M059J (cell line): ENCODE measurements around the gene ZNF385B. TPM values are rescaled to one million over a fixed set of nuclear protein-coding genes. Genes with fewer than 3 reads are reported as not detected.

Experiments
- DNase-seq: peaks from one replicate; pipeline ENCODE4 v3.0.0-alpha.2; 2012; ENCODE audit warnings: low read depth
- total RNA-seq: library from RNA; depleted of rRNA; stranded (reverse); fragments of >200 nt; shearing (Covaris generic); gene quantifications from 2 replicates; pipeline ENCODE4 v1.2.3, GENCODE V29; 2014

The ZNF385B gene
- total RNA-seq, 1 experiment from 2014 or later = 2.4 TPM

DNA sequence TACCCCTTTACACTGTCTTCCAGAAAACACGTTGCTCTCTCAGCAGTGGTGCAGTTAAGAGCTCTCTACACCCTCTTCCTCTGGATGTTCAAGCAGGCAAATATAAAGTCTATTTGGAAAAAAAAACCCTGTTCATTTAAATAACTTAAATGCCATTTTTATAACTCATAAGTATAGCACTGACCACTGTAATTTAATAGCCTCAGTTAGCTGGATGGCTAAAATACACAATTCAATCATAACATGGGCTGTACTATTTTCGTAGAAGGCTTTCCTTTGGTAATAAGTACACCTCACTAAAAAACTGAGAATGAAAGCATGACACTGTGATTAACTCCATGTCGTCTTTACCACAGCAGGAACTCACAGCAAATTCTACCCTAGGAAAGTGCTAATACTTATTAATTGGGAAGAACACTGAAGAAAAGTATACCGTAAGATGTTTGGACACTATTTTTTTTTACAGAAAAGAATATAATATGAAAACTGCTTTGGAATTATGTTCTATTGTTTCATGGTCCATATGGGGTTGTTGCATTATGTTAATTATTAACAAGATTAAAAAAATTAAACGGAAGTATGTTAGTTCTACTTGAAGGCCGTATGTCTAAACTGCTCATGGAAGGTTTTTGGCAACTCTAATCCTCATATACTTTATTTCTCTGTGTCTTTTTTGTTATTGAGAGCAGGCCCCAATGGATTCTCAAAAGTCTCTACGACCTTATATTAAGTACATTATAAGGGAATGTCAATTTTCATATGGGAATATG lies 269.1 kb downstream of the ZNF385B start:
- peak; percentile 58 for DNase-seq

DNA sequence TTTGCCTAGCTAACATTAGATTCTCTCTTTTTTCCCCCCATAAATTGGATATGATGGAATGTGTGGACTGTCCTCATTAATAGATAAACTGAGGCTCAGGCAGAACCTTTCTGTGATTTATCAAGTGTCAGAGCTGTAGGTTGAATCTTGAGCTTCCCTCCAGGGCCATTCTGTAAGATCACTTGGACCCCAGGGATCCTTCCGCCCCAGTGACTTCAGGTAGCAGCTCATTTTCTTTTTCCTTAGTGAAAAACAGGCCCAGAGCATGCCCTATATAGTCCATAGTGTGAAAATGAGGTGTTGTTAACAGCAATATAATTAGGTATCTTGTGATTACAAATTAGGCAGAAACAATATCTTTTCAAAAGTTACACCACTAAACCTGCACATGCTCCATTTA lies 269.7 kb downstream of the ZNF385B start:
- DNase-seq = no peak

DNA sequence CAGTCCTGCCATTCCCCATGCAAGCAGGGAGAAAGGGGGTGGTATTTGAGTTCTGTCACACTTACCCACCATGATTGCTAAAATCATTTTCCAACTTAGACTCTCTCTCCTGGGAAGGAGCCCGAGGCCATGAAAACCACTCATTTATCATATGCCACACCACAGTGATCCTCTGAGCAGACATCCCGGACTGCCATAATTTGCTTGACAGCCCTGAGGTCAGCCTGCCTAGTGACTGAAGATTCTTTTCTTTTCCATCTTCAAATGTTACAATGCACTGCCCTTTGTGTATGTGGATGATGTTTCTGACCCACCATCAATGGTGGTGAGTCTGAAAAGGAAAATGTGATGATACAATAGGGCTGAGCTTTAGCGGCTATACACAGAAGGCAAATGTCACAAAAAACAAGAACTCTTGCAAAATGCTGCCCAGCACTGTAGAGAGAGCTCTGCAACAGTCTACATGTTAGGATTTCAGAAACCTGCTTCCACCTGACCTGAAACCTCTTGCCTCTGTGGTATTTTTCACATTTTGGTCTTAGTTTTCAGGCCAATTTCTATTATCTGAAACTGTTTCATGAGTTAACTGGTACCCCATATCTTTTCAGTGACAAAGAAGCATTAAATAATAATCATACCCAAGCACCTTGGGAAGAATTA lies 272.8 kb downstream of the ZNF385B start:
- DNase-seq = peak; percentile 54

DNA sequence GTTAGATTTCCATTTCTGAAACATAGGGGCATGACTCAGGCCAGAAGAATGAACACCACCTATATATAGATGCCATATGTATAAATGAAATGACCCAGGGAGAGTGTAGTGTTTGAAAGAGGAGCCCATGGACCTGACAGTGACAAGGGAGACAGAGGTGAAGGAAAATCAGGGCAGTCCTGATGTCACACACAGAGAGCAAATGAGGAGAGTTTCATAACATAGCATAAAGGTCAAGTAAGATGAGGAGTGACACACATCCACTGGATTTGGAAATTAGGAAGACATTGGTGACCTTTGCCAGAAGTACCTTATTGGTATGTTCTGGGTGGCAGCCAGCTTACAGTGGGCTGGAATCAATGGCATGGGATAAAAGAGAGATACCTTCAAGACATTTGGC lies 276.7 kb downstream of the ZNF385B start:
- no peak for DNase-seq

DNA sequence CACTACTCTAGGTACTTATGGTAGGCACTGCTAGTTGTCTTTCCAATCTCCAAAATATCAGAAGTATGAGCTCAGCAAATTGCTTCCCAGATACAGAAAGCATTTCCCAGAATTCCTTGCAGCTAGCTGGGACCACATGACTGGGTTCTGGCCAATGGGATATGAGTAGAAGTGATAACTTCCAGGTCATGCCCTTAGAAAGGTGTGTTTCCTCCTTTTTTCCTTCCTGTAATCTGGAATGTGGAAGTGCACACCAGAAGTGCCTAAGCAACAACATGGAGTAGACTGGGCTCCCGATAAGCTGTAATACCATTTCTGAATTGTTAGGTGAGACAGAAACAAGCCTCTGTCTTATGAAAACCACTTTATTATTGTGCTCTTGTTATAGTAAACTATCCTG lies 279.8 kb downstream of the ZNF385B start:
- DNase-seq = no peak

DNA sequence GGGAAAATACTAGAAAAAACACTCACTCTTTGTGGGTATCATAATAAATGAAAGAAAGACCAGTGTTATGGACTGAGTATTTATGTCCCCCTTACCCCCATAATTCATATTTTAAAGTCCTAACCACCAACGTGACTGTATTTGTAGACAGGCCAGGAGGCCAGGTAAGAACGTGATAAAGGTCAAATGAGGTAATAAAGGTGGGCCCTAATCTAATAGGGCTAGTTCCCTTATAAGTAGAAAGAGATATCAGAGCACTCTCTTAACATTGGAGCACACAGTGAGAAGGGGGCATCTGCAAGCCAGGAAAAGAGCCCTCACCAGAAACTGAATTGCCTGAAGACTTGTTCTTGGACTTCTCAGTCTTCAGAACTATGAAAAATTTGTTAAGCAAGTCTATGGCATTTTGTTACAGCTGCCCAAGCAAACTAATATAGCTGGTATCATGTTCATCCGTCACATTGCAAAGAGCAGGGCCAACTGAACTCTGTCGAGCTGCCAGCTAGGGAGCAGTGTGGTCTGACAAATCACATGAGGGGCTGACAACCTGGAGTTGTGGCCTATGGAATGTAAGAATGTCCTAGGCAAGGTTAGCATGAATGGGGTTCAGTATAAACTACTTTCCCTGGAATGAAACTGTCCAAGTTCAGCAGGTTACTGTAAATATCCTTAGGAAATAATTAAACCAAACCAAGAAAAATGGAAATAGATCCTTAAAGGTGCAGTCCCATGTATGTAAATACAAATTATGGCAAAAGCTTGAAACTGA lies 280.9 kb downstream of the ZNF385B start:
- peak; percentile 50 for DNase-seq

DNA sequence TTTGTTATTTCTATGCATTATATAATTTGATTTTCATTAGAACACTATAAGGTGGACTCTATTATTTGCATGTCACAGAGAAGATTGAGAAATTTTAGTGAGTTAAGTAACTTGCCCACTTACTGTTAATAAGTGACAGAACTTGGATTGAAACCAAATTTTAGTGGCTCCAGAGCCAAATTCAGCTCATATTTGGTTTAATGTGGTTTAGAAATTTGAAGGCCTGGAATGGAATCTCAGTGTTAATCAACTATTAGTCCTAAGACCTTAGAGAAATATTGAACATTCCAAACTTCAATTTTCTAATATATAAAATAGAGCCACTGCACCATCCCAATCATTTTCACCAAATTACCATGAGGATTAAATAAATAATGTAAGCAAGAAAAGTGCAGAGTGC lies 281.6 kb downstream of the ZNF385B start:
- no peak for DNase-seq

DNA sequence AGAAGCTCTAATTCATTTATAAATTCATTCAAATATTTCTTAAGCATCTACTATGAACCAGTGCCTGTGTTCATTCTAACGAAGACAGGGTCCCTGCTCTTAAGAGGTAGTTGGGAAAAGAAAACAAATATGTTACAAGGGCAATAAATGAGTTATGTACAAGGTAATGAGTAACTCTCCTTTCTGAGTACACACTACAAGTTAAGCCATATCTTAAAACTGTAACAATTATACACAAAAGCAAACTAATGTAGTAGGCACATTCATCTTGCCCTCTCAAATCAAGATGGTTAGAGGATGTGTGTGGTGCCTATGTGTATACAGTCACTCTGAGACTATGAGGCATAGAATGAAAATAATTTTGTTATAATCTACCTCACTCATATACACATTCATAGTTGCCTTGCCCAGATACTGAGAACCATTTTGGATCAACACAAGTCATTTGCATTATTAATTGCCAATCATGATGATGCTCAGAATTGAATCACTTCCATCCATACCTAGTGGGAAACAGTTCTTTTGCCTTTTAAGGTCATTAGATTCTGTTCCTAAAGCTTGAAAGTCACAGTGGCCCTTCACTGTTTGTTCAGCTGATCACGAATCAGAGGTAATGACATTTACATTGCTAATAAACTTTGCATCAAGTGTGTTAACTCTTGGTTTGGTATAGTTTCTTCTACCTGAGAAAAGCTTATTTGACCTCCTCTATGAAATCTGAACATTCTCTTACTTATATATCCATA lies 283.1 kb downstream of the ZNF385B start:
- DNase-seq = no peak

DNA sequence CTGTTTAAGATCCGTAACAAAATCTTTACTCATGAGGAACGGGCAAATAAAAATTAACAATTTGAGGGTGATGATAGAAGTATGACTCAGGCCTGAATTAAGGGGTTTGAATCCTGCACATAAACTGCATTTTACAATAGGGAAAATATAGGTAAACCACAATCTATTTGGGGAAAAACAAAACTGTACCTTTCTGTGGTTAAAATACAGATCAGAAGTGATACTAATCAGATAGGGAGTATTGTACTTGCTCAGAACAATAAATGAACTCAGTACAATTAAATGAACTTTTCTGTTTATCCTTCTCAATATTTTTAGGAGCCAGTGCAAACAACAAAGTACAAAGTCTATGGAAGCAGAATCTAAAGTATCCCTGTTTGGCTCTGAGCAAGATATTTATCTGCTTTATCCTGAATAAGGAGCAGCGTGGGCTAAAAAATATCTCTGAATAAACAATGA lies 287.3 kb downstream of the ZNF385B start:
- no peak for DNase-seq

DNA sequence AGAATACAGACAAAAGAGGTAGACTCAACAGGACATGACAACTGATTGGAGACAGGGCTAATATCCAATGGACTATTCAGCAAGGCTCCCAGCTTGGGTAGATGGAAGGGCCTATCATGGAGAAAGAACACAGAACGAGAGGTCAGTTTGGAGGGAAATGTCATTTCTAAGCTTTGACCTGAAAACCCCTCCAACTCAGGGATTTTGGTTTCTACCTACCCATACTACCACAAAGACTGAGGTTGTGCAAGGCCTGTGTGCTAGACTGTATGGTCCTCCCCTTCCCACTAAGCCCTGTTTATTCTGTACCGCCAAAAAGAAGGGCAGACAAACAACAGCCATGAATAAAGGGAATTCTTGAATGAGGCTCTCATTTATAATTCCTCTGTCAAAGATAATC lies 288.9 kb downstream of the ZNF385B start:
- DNase-seq = no peak

DNA sequence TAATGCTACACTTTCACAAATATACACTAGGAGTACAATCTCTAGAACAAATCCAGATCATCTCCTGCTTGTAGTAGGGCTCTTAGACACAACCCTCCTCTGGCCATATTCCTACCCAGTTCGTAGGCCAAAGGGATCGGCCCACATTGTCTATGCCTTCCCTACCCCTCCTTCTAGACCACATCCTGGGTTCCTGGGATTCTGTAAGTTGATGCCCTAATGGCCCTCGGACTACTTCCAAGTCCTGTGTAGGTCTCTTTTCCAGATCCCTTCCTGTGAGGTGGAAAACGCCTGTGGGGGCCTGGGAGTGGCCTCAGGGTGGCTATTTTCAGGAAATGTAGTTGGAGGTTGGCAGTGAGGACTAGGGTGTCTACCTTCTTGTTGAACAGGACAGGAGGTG lies 289.7 kb downstream of the ZNF385B start:
- peak; percentile 59 for DNase-seq

DNA sequence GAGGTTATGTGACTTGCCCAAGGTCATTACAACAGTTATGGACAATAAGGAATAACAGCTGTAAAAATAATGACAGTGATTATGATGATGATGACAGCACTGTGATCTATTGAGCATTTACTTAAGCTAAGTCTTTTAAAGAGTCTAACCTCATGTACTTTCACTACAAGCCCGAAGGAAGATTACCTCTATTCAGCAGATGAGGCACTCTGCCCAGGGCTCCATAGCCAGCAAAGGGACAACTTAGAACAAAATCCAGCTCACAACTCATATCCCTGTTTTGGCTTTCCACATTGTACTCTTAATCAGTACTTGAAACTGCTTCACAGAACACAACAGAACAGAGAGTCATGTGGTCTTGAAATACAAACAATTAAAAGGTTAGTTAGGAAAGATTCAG lies 290.2 kb downstream of the ZNF385B start:
- no peak for DNase-seq

DNA sequence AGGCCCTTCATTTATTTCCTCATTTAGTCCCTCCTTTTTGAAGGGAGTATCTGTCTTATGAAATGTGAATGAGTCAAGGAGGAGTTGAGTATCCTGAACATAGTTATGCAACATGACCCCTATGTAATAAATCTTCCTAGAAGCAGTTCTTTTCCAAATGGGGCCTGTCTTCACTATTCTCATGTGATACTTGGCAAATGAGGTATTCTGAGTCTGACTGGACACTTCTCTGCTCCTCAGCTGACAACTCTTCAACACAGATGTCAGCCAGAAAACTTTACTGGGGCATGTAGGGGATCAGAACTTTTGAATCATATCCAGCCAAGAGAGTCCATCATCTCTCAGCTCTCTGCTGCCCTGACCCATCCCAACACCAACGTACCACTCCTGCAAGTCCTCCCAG lies 291.6 kb downstream of the ZNF385B start:
- peak; percentile 49 for DNase-seq

DNA sequence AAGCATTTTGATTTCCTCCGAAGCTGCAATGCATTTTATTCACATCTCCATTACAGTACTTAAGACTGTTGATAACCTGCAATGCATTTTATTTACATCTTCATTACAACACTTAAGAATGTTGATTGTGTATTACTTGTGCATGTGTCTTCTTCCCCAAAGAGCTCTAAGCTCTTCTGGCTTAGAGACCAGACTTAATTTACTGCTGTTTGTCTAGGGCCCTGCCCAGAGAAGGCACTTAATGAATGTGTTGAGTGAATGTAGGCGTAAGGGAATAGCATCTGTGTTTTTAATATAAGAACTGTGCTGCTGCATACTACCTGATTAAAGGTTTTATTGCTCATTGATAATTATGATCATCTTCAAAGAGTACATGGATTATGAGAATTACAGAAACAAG lies 295.6 kb downstream of the ZNF385B start:
- DNase-seq = no peak

DNA sequence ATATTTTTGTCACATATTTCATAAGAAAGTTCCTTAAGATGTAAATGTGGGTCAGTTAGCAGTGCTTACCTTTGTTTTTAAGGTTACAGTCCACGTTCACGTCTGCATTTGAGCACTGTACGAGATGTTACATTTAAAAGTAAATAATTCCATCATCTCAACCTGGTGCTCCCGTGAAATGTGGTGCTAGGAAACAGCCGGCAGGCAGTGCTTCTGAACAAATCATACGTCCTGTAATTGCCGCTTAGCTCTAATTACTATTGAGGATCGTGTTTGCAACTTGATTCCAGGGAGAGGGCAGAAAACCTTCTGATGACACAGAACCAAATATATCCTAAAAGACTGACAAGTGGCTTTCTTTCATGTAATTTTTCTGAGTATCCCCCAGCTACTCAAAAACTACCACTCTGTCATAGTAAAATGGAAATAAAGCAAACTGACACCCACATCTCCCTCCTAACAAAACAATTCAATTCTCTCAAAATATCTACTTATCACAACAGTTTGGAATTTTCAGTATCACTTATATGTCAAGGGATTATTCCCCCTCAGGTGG lies 299.0 kb downstream of the ZNF385B start:
- DNase-seq = peak; percentile 26

DNA sequence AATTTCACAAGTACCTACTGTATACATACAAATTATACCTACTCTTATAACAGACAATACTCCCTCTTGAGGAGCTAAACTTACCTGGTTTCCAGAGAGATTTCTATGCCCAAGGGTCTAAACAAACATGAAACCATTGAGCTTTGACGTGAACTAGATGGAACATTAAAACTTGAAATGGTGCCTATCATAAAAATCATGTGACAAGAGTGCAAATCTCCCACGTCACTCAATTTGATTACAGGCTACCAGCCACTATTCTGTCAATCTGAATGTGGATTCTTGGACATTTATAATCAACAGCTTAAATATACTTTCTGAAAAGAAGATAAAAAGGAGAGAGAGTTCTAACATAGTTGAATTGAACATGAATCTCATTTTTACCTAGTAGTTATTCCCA lies 299.7 kb downstream of the ZNF385B start:
- no peak for DNase-seq

DNA sequence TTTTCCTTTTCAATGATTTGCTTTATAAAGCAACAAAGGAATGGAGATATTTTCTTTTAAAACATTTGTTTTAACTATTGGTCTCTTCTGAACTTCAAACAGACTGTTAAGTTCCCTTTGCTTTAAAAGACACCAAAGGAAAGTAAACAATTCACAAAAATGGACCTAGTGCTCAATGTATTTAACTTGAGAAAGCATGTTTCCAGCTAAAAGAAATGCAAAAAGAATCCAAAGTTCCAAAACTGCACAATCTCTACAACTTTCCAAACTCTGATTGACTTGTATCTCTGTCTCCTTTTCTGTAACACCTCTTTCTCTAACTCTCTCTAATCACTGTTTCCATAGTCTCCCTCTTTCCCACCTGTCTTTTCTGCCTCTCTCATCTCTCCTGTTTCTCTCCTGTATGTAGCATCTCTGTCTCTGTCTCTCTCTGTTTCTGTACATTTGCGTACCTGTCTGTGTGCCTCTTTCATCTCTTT lies 301.1 kb downstream of the ZNF385B start:
- DNase-seq = no peak

DNA sequence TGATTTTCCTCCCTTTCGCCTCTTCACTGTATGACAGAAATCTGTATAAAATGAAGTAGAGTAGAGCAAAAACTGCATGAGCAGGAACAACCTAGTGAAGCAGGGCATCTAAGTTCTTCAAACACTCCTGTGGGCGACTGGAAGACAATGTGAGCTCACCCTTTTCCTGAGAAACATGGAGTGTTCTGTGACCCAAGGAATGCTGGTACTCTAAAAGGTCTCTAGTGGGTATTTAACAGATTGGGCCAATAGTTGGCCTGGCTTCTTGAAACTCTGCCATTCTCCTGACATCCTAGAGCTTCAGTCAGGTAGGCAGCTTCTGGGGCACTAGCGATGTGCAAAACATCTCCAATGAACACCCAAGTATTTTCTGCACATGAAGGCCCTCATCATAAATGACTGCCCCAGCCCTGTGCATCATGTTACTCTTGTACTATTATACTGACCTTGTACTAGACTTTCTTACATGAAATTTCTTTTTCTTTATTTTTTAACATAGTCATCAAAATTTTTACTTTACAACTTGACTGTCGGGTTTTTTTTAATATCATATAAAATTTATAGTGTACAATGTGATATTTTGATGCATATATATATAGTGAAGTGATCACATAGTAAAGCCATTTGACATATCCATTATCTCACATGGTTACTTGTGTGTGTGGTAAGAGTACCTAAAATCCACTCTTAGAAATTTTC lies 302.2 kb downstream of the ZNF385B start:
- DNase-seq = no peak

DNA sequence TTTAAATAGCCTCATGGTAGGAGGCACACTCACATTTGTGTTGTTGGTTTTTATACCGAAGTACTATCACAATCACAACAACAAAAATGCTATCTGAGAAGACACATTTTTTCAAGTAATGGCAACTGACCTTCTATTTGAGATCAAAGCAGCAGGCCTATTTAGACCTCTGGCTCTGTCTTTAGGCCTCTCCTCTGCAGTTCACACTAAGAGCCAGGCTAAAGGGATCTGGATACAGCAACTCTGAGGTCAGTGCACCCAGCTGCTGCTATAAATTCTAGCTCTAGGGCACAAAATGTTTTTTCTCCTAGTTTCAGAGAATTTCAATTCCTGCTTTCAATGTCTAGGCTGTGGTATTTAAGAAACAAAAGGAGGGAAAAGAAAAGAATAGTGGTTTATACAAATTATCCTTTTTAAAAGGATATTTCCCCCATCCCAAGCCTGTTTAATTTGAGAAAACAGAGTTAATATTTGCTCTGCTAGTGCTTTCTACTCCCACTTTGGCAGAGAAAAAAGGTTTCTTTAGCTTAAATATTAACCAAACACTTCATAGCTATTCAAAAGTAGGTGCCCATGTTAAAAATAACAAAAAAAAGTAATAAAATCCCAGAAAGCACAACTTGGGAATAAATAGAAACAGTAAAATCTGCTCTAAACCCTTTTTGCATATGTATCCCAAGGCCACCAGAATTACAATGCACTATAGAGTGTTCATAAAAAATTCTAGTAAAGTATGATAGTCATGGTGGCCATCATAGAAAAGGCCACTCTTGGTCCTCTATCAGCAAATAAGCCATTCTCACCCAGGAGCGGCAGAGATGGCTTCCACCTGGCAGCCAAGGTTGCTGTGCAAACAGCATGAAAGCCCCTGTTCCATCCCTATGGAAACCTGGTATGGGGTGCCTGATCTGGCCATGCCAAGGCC lies 303.1 kb downstream of the ZNF385B start:
- DNase-seq = no peak

DNA sequence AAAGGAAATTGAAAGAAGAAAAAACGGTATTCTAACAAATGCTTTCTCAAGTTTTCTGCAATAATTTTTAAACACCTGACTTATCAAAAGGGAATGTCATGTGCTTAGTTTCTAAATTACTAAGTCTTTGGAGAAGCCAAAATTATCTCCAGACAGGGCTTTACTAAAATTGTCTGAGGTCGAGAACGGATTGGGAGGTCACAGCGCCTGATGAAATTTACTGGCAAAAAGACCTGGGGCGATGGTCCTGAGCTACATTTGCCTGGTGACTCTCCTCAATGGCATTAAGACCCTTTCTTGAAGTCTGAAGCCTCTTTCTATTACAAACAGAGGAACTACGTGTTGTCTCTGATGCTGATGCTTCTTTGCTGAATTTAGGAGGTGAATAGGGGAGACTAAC lies 305.0 kb downstream of the ZNF385B start:
- DNase-seq = peak; percentile 20
